ENCODE results near the gene USH2A.

USH2A gene

DNA sequence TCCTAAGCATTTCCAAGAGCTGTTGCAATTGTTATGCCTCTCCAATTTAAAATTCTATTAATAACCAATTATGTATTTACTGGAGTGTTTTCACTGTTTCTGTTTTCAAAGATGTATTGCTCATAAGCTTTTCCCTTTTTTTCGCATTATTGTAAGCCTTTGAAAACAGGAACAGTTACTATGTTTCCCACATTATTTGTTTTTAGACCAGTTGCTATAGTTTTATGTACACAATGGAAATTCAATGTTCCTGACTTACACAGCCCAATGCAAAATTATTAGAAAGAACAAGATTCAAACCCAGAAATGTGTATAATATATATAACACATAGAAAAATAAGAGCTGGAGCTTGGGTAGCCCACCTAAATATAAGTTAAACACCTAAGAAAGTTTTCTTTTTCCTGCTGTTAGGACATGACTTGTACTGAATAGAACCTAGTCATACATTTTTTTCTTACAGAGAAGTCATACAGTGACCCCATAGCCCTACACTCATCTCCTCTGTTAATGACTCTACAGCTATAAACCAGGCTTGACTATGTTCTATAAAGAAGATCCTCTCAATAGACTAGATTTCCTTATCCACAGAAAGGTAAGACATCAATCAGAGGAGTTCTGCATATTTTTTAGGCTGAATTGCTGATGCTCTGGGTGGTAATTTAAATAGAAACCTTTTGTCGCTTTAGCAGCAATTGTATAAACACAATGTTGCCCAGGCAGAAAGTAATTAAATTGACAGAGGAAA is 299.6 kb downstream of the USH2A start:
- DNase-seq (ENCODE audit: low read depth): no peak

DNA sequence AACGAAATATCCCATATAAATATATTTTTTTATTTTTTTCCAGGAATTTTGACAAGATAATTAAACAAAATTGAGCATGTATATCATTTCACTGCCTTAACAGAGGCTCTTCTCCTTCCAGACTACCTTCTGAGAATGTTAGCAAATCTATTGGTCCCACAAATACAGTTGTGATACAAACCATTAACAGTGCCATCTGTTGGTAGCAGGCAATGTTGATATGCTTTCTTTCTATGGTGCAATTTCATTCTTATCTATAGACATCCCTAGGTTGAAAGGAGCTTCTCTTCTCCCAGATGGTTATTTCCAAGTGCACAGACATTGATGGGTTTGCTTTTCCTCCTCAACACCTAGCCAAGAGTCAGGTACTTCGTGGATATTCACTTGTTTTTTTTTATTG is 303.6 kb downstream of the USH2A start:
- DNase-seq (ENCODE audit: low read depth): no peak

DNA sequence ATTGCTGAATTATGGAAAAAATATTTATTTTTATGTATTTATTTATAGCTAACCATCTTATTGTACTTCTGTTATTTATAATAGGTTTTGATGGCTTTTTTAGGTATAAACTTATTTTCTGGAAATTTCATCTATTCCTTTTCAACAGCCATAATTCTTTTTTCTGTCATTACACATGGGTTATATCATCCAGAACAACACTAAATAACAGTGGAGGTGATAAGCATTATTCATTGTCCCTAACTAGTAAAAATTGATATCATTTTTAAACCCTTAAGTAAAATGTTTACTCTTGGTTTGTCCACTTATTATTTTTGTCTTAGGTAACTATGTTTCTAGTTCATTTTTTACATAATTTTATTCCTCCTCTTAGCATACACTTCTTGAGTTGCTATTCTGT is 309.1 kb downstream of the USH2A start:
- DNase-seq (ENCODE audit: low read depth): no peak

DNA sequence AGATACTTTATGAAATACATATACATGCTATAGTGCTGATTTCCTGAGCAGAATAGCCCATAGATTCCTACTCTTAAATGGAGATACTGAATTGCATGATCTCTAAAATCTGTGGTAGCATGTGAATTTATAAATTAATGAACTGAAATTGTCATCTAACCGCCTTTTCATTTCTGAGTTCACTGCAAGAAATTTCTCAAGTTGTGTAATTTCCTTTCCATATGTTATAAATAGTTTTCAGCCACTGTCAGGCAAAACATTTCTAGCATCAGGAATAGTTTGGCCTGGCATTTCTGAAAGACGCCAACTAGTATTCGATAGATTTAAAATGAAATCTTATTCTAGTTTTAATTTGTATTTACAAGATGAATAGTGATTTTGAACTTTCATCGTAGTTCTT is 310.1 kb downstream of the USH2A start:
- DNase-seq (ENCODE audit: low read depth): no peak

DNA sequence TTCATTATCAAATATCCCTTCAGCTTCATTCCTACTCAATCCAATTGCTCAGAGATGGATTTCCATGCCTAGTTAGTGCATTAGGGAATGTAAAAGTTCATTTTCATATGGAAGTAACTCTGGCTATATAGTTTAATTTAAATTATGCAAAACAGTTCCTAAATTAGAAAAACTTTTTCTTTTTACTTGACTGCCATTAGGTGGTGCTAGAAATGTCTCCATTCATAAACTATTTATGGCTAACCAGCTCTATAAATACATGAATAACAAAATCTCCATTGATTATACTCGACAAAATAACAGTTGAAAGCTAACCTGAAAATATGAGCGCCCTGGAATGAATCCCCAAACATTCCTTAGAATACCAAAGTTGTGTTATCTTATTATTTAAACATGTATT is 311.4 kb downstream of the USH2A start:
- DNase-seq (ENCODE audit: low read depth): no peak

DNA sequence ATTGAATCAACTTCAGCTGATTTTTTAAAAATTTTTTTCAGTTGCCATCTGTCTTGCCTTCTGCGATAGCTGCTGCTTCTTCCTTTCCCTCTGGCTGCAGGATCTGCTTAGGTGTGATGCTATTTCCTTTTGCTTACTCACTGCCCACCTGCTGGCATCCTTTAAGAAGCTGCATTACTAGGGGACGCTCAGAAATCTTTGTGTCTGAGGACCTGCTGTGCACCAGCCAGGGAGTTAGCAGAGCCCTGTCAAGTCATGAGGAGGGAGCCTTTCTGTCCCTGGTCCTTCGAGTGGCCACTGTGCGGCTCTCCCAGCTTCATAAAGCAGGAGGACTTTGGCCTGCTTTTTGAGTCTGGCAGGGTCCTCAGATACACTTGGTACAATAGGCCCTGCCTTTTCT is 327.8 kb downstream of the USH2A start:
- DNase-seq (ENCODE audit: low read depth): no peak

DNA sequence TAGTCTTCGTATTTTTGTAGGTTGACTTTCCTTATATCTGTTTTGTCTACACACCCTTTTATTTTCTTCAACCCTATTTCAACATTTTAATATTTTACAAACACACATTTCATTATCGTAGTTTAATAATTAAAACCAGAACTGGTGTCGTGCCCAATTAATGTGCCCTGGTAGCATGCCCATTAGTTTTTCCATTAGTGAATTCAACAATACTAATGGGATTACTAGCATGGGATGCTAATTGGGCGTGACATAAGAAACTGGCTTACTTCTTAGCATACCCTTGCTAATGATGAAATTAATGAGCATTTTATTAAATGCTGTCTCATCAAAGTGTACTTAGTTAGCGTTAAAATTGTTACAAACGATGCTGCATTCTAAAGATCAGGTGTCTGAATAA is 332.7 kb downstream of the USH2A start:
- no peak for DNase-seq (ENCODE audit: low read depth)

DNA sequence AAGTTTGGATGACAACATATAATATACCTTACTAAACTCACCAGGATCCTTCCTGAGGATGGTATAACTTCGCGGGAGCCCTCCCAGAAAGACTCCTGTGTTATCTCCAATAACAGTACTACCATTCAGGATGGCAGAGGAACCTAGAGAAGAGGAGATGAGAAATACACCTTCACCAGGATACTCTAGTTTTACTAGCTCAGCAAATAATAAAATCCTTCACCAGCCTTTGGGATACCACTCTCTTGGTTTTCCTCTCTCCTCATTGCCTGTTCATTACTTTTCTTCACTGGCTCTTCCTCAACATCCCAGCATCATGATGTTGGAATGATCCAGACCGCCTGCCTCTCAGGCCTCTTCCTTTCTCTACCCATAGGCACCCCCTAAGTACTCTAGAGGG is 336.6 kb downstream of the USH2A start:
- DNase-seq (ENCODE audit: low read depth): no peak

DNA sequence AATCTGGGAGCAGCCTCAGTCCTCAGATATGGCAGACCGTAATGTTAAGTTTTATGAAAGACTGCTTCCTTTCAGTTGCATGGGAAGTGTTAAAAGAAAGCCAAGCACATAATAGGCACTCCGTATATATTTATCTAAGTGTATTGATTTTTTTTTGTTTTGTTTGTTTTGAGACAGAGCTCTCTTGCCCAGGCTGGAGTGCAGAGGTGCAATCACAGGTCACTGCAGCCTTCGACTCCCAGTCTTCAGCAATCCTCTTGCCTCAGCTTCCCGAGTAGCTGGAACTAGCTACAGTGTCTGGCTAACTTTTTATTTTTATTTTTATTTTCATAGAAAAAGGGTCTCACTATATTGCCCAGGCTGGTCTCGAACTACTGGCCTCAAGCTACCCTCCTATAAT is 341.8 kb downstream of the USH2A start:
- DNase-seq (ENCODE audit: low read depth): no peak

DNA sequence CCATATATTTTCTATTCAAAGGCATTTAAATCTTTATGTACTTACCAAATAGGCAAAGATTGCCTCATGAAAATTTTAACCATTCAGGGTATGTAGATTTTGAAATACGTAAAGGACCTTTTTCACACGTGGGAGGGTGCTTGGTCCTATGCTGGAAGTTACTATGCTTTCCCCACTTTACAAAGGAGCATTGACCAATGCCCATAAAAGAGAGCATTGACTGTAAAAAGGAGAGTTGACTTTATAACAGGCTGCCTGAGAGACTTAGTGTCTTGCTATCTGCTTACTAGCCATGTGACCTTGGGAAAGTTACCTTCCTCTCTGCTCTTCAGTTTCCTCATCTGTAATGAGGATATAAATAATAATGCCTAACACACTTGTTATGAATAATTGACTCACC is 346.5 kb downstream of the USH2A start:
- DNase-seq (ENCODE audit: low read depth): no peak

DNA sequence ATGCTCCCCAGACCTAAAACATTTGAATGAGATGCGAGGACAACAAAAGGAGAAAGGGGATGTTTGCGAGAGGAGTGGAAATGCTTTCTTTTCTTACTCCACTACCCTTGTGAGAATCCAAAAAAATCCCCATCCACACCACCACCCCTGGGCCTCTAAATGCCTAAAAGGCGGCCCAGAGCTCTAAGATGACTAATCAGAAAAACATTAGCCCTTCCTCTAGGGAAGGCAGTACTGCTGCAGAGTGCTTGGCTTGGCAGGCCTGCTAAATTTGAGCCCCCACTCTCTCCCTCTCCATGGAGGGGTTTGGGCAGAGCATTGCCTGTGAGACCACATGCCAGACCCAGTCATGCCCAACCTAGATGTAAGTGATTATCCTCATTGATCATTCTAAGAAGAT is 347.9 kb downstream of the USH2A start:
- no peak for DNase-seq (ENCODE audit: low read depth)

DNA sequence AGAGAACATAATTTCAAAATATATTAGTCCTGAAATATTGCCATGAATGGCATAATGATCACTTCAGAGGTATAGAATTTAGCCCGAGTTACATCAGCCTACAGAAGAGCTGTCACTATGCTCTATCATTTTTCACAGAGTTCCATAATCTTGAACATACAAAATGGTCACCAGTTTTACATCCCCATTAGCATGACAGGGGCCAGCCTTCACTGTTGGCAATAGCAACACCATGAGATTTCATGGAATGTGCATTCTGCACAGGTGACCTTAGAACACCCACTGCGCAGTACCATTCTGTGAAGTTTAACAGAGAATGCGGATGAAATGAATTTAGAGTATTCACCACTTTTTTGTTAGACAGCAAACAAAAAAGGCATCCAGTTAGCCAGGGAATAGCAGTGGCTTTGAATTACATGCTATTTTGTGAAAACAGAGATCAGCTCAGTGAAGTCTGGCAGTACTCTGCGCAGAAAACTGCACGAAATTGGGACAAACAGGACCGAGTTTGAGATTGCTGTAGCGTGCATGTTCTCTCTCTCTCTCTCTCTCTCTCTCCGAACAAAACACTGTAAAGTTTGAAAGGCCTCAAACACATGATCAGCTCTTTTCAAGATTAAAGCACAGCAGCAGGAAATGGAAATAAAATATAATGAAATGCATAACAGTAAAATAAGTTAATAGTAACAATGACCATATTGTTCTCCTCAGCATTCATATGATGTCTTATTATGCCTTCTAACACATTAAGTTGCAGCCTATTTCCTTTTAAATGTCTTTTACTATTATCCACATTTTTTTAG is 349.3 kb downstream of the USH2A start:
- no peak for DNase-seq (ENCODE audit: low read depth)

DNA sequence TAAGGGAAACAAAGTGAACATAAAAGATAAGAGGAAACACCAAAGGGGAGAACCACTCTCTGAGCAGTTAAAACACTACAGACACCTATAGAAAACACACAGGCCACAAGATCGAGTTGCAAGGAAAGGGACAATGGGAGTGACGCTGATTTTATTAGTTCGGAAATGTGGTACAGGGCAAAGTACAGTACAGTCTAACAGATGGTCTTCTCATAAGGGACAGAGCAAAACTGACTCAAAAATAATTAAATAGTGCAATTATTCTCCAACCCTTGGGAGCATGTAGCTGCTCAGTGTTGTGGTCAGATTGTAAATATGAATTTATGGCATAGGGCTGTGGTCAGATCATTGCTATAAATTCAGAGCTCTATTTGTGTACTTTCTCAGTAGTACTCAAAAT is 352.0 kb downstream of the USH2A start:
- DNase-seq (ENCODE audit: low read depth): no peak

DNA sequence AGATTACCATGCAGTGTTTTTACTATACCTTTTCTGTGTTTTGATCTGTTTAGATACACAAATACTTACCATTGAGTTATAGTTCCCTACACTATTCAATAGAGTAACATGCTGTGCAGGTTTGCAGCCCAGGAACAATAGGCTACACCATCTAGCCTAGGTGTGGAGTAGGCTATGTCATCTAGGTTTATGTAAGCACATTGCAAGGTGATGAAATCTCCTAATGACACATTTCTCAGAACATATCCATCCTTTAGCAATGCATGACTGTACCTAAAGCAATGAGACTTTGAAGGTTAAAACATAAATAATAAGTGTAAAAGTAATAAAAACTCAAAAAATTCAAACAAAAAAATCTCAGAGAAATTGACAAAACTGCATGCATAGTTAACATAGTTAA is 358.6 kb downstream of the USH2A start:
- no peak for DNase-seq (ENCODE audit: low read depth)

DNA sequence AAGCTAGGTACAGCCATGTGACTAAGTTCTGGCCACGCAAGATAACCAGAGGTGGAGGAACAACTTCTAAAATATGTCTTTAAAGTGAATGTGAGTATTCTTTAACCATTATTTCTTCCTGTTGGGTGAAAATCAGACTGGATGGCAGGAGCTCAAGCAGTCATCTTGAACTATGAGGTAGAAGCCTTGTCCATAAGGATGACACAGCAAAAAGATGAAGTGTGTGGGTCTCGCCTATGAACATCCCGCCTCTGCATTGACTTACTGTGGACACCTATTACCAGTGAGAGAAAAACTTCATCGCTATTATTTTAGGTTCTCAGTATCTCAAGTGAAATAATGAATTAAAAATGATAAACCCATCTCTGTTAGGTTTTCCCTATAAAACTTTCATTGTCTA is 365.3 kb downstream of the USH2A start:
- no peak for DNase-seq (ENCODE audit: low read depth)

DNA sequence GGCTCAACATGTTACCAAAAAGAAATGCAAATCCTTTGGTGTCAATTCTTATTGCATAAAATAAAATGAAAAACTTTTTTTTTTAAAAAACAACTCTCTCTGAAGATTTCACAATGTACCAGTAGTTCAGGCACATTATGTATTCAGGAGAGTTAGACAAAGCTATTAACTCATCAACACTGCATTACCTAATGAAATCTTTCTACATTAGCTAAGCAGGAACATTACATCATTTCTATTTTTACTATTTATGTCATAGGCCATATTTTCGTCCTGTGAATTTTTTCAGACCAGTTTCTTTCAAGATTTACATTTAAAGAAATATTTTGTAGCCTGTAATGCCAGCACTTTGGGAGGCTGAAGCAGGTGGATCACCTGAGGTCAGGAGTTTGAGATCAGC is 366.2 kb downstream of the USH2A start:
- DNase-seq (ENCODE audit: low read depth): no peak

DNA sequence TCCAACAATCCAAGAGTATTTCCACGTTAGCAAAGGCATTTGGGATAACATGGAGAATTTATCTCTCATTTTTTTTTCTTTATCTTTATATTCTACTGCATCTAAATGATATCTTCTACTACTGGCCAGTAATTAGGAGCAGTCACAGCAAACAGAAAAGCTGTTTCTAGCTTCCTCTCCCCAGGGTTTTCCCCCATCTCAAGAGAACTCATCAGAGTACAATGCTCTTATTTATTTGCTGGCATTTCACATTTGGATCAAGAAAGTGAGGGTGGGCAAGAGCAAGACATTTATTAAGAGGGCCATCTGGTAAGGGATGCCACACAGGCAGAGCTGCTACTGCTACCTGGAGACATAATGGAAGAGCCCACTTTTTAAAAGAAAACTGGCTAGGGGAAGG is 368.2 kb downstream of the USH2A start:
- no peak for DNase-seq (ENCODE audit: low read depth)

DNA sequence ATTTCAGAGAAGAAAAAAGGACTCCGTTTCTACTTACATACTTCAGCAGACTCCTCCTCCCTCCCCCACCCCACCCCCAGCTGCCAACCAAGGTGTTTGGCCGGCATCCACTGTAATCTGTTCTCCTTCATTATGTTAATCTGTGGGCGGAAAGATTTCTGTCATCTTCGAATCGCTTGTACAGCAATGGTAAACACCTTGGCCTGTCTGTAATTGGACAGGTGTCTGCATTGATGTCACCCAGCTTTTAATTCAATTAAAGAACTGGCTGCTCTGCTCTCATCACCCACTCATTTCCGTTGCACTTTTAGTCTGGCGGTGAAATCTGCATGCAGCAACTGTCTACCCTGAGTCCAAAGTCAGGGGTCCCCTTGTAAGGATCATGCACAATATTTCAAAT is 368.6 kb downstream of the USH2A start:
- DNase-seq (ENCODE audit: low read depth): no peak

DNA sequence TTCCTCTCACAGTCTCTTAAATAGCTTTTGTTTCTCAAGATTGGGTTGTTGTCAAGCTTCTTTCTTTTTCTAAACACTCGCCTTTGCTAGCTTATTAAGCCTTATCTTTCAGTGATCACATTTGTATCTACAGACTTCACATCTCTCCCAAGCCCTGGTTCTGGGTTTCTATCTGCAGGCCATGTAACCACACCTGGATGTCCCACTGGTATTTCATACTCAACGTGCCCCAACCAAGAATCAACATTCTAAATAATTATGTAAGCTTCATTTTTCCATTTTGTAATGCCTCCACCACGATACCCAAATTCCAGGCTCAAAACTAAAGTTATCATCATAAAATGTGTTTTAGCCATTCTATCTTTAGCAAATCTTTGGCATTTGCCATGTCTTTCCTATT is 372.2 kb downstream of the USH2A start:
- DNase-seq (ENCODE audit: low read depth): no peak

DNA sequence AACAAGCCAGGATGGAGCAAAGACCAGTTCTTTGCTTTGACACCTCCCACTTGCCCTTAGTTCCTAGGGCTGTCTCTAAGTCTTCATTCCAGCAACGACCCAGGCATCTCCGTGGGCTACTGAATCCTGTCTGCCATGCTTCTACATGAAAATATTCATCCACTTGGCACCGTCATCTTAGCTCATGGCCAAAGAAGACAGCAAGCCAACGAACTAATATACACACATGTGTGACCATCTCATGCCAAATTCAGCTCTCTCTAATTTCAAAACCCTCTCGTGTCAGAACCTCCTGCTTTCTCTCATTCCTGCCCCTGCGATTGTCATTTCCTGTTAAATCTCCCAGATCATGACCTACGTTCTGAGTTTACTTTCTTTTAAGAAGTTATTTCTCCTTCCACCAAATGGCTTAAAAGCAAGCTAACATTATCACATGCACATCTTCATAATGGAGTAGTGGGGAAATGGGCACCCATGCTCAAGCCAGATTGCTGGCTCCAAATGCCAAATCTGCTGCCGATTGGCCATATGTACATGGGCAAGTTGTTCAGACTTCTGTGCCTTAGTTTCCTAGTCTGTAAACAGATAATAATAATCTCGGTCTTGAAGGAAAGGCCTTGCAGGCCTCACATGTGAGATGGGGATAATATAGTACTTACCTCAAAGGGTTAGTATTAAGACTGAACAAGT is 373.4 kb downstream of the USH2A start:
- no peak for DNase-seq (ENCODE audit: low read depth)

DNA sequence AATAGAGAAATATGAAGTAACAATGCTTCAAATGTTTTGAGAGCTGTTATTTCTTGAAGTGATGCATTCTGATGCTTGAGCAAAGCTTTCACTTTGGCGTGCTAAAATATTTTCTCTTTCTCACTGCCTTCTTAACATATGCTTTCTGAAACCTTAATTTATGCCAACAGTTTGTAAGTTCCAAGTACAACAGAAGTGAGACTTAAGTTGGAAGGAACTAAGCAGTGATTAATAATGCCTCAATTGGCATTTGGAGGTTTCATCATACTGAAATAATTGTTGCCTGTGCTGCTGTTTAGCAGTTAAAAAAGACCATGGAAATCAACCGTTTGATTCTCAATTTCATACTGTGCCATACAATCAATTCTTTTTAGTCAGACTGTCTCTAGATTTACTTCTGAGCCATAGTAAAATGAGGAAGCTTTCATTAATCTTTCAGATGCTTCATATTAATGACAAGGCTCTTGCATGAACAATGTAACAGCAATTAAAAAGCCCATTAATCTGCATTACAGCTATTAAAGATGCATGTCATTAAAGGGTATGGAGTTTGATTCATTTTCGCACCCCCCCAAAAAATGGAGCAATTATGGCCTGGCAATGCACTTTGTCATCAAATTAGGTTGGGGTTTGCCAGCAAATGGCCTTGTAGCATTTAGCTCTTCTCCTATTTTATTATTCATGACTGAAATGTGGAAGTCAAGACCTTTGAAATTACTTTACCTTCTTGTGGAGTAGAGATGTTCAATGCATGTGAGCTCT is 375.3 kb downstream of the USH2A start:
- DNase-seq (ENCODE audit: low read depth): no peak

DNA sequence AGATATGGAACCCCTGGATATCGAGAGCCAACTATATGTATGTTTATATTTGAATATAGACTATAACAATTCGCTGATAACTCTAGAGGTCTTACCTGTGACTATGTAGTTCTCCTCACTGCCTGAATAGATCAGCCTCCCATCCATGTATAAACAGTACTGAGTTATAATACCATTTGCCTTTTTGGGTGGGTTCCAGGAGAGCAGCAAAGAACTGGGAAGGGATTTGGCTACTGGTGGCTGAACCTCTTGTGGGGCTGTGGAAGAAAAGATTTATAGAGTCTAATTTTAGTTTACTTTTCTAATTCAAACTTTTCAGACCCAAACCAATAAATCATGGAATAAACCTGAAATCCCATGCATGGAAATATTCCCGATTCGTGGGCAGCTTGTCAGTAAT is 376.9 kb downstream of the USH2A start:
- DNase-seq (ENCODE audit: low read depth): no peak

DNA sequence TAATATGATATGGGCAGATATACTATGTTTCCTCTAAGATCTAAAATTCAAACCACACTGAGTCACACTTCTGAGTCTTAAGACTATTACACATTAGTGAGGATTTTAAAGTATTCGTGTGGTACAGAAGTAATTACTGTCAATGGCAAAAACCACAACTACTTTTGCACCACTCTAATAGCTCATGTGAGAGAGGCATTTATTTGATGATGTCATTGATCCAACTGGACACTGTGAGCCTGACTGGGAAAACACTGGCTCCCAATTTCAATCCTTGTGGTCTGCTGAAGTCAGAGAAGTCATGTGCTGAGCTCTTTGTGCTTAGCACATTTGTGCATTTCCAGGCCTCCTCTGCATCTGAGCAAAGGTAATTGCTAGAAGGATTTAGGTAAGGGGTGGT is 377.8 kb downstream of the USH2A start:
- no peak for DNase-seq (ENCODE audit: low read depth)

All from stimulated activated CD8-positive, alpha-beta memory T cell treated with anti-CD3 and anti-CD28 coated beads, Interleukin-15, amount 100 ng/mL, for 24 hours (primary cell).